Breast epithelium (tissue), 4 donors: ENCODE results near the gene NR5A1. TPM values are rescaled to one million over a fixed set of nuclear protein-coding genes. Genes with fewer than 3 reads are reported as not detected.

Experiments used
- DNase-seq, 2 donors: peaks; one replicate each; pipeline ENCODE4 v3.0.0-alpha.2; 2019; ENCODE audit warnings: low spot score in 2 of 2
- H3K27ac ChIP-seq, 2 donors: fragments of 200-600 bp; sonication (generic) in 1 of 2; one replicate each; pipeline ENCODE4 v1.5.1; 2016 to 2019; ENCODE audit warnings: mild to moderate bottlenecking in 1 of 2
- H3K27me3 ChIP-seq, 2 donors: fragments of 200-600 bp; sonication (generic) in 1 of 2; one replicate each; pipeline versions ENCODE4 v1.5.1 to v1.6.0; 2017 to 2019; ENCODE audit warnings: control low read depth in 1 of 2, mild to moderate bottlenecking in 1 of 2
- H3K36me3 ChIP-seq: fragments of 200-600 bp; one replicate; pipeline ENCODE4 v1.5.1; 2019
- H3K4me1 ChIP-seq, 2 donors: fragments of 200-600 bp; sonication (generic); one replicate each; pipeline ENCODE4 v1.5.1; 2016 to 2019; ENCODE audit warnings: control low read depth in 1 of 2
- H3K4me3 ChIP-seq, 3 donors: fragments of 200-600 bp; sonication (generic); 1 replicate in 2 of 3; 2 replicates in 1 of 3; pipeline ENCODE4 v1.5.1; 2016 to 2019; ENCODE audit warnings: mild to moderate bottlenecking in 3 of 3, moderate library complexity in 2 of 3
- H3K9me3 ChIP-seq, 2 donors: fragments of 200-600 bp; sonication (generic) in 1 of 2; one replicate each; pipeline ENCODE4 v1.5.1; 2016 to 2019; ENCODE audit warnings: control low read depth in 1 of 2
- CTCF ChIP-seq, 3 donors: fragments of 450-650 bp; IDR thresholded peaks; one replicate each; pipeline ENCODE4 v1.5.1; 2016 to 2017; ENCODE audit warnings: antibody characterized with exemption in 3 of 3, mild to moderate bottlenecking in 3 of 3, moderate library complexity in 3 of 3
- POLR2A ChIP-seq: fragments of 450-650 bp; IDR thresholded peaks from one replicate; pipeline ENCODE4 v1.6.1; 2016; ENCODE audit warnings: antibody characterized with exemption, mild to moderate bottlenecking, moderate library complexity
- POLR2AphosphoS5 ChIP-seq, 3 donors: sonication (generic); formaldehyde crosslinking; IDR thresholded peaks; one replicate each; pipeline ENCODE4 v1.6.1; 2017; ENCODE audit warnings: antibody characterized with exemption in 3 of 3
- intact Hi-C: fragments of 100-400 bp; cut with DNase I; formaldehyde crosslinking; loops from one replicate; pipeline ENCODE4 v1.15.1; 2023; ENCODE audit warnings: low total_unique reads
- total RNA-seq, 3 donors: library from RNA; depleted of rRNA; stranded (reverse); fragments of >200 nt; gene quantifications; one replicate each; pipeline ENCODE4 v1.1.0, GENCODE V29; 2016

Gene NR5A1
- total RNA-seq, 3 donors from 2014 or later = not detected

GRCh38 chr9:124469011-124469832, 38.0 kb downstream of the NR5A1 start:
- H3K27ac ChIP-seq = no peak overlapping the region
- no peaks in the 10 kb centered on the region for H3K9me3 ChIP-seq
- no peak overlapping the region for H3K4me3 ChIP-seq
- H3K4me1 ChIP-seq = no peaks in the 10 kb centered on the region
- H3K27me3 ChIP-seq = no peaks in the 10 kb centered on the region
- DNase-seq = no peak
- TF ChIP-seq POLR2AphosphoS5 (IDR thresholded peaks at IDR 0.05) (no peak), CTCF (IDR thresholded peaks at IDR 0.05) (no peak), POLR2A (no peak)
- no peaks in the 10 kb centered on the region for H3K36me3 ChIP-seq
- intact Hi-C loops = no loop called here

GRCh38 chr9:124468061-124468740, 39.0 kb downstream of the NR5A1 start:
- H3K27me3 ChIP-seq = no peaks in the 10 kb centered on the region
- no peaks in the 10 kb centered on the region for H3K36me3 ChIP-seq
- peaks cover 0 to 4% of the 10 kb centered on the region in 2 donors for H3K9me3 ChIP-seq
- no peak overlapping the region for H3K4me3 ChIP-seq
- H3K27ac ChIP-seq = no peak overlapping the region
- TF ChIP-seq POLR2AphosphoS5 (IDR thresholded peaks at IDR 0.05) = no peak
- intact Hi-C loops = no loop called here
- H3K4me1 ChIP-seq = no peaks in the 10 kb centered on the region
- no peak for DNase-seq

GRCh38 chr9:124467410-124468060, 39.7 kb downstream of the NR5A1 start:
- Histone ChIP-seq H3K4me1 (no peaks in the 10 kb centered on the region), H3K4me3 (no peak overlapping the region), H3K36me3 (no peaks in the 10 kb centered on the region), H3K27ac (no peak overlapping the region), H3K9me3 (peaks cover 0 to 6% of the 10 kb centered on the region in 2 donors), H3K27me3 (no peaks in the 10 kb centered on the region)
- TF ChIP-seq CTCF (IDR thresholded peaks at IDR 0.05) = no peak
- no peak for TF ChIP-seq POLR2AphosphoS5 (IDR thresholded peaks at IDR 0.05)
- no peak for TF ChIP-seq POLR2A
- DNase-seq = no peak
- intact Hi-C loops = no loop called here

GRCh38 chr9:124465736-124466135, 41.5 kb downstream of the NR5A1 start:
- H3K27ac ChIP-seq = no peak overlapping the region
- H3K36me3 ChIP-seq = no peaks in the 10 kb centered on the region
- H3K9me3 ChIP-seq = peaks cover 0 to 6% of the 10 kb centered on the region in 2 donors
- TF ChIP-seq POLR2AphosphoS5 (IDR thresholded peaks at IDR 0.05) (no peak), POLR2A (no peak), CTCF (IDR thresholded peaks at IDR 0.05) (no peak)
- H3K27me3 ChIP-seq = no peaks in the 10 kb centered on the region
- intact Hi-C loops = no loop called here
- H3K4me3 ChIP-seq = no peak overlapping the region
- no peaks in the 10 kb centered on the region for H3K4me1 ChIP-seq
- no peak for DNase-seq

GRCh38 chr9:124462739-124463138, 44.5 kb downstream of the NR5A1 start:
- Histone ChIP-seq H3K4me3 (no peak overlapping the region), H3K4me1 (no peaks in the 10 kb centered on the region), H3K9me3 (peaks cover 0 to 6% of the 10 kb centered on the region in 2 donors), H3K36me3 (no peaks in the 10 kb centered on the region), H3K27me3 (no peaks in the 10 kb centered on the region), H3K27ac (no peak overlapping the region)
- TF ChIP-seq CTCF (IDR thresholded peaks at IDR 0.05) = no peak
- no peak for TF ChIP-seq POLR2A
- DNase-seq = no peak
- intact Hi-C loops = no loop called here
